ENCODE results near the gene CRYBB3. TPM values are rescaled to one million over a fixed set of nuclear protein-coding genes. Genes with fewer than 3 reads are reported as not detected.

CRYBB3 gene
- total RNA-seq, 2 donors from 2014 or later = 1.8 TPM; not detected in 1

DNA sequence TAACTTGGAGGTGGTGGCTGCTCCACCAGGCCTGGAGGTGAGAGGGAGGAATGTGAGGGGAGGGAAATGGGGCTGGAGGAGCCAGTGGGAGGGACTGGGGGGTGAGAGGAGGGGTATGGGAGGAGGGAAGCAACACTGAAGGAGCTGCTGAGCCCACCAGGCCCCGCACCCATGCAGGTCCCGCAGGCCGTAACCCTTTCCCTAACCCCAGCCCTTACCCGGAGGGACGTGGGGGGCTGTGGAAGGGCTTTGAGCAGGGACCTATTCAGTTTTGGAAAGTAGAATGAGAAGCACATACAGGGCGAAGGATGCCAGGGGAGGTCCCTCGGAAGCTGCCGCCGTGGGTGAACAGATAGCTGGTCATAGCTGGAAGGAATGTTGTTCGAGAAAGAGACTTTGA lies 33.9 kb upstream of the CRYBB3 start:
- ATAC-seq (ENCODE audit: insufficient number of reproducible peaks, low FRiP score, low read depth) = no peak

DNA sequence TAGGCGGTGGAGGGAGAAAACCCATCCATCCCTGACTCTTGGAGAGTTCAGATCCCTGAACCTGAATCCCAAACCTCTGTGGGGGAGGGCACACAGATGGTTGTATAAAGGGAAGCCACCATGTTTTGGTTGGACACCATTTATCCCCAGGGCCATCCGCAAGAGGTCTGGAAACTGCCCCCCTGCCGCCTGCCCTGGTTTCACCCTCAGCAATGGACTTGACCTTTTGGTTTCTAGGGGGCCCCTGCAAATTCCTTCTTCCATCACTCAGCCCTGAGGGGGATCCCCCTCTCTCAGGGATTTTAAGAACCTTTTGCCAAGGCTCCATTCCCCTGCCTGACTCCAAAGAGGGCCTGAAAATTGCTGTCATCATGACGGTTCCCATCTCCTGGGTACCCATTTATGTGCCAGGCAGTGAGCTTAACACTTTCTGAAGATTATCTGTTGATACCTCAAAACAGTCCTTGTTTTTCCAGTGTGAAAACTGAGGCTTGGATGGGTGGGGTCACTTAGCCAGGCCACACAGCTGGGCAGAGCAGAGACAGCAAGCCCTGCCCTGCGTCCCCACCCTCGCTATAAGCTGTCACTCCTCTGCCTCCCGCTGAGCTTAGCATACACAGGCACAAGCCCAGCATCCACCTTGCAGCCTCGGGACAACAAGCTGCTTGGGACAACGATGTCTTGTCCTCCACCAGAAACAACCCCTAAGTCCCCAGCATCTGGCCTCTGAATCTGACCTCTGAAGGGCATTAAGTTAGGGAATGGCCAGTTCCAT lies 33.2 kb upstream of the CRYBB3 start:
- ATAC-seq (ENCODE audit: insufficient number of reproducible peaks, low FRiP score, low read depth) (no peak), DNase-seq (ENCODE audit: low spot score) (no peak)
- Histone ChIP-seq H3K4me3 (no peak overlapping the region), H3K4me1 (ENCODE audit: control insufficient read depth in 1 of 2, low read depth in 2 of 2) (peaks cover 12 to 28% of the 10 kb centered on the region in 2 donors), H3K36me3 (peaks cover 4% of the 10 kb centered on the region), H3K27ac (no peak overlapping the region), H3K9me3 (no peaks in the 10 kb centered on the region), H3K27me3 (replicated peaks; ENCODE audit: insufficient read depth) (no peaks in the 10 kb centered on the region)
- TF ChIP-seq, protein P1, sequence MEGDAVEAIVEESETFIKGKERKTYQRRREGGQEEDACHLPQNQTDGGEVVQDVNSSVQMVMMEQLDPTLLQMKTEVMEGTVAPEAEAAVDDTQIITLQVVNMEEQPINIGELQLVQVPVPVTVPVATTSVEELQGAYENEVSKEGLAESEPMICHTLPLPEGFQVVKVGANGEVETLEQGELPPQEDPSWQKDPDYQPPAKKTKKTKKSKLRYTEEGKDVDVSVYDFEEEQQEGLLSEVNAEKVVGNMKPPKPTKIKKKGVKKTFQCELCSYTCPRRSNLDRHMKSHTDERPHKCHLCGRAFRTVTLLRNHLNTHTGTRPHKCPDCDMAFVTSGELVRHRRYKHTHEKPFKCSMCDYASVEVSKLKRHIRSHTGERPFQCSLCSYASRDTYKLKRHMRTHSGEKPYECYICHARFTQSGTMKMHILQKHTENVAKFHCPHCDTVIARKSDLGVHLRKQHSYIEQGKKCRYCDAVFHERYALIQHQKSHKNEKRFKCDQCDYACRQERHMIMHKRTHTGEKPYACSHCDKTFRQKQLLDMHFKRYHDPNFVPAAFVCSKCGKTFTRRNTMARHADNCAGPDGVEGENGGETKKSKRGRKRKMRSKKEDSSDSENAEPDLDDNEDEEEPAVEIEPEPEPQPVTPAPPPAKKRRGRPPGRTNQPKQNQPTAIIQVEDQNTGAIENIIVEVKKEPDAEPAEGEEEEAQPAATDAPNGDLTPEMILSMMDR (IDR thresholded peaks at IDR 0.05) = no peak

More for the DNA sequence above, 33.9 kb upstream of the CRYBB3 start:
- Histone ChIP-seq H3K36me3 (peaks cover 3% of the 10 kb centered on the region), H3K9me3 (no peaks in the 10 kb centered on the region), H3K4me1 (ENCODE audit: control insufficient read depth in 1 of 2, low read depth in 2 of 2) (peaks cover 12 to 28% of the 10 kb centered on the region in 2 donors), H3K27ac (no peak overlapping the region), H3K4me3 (no peak overlapping the region), H3K27me3 (replicated peaks; ENCODE audit: insufficient read depth) (no peaks in the 10 kb centered on the region)
- DNase-seq (ENCODE audit: low spot score) = no peak
- TF ChIP-seq, protein P1 (IDR thresholded peaks at IDR 0.05) = no peak

DNA sequence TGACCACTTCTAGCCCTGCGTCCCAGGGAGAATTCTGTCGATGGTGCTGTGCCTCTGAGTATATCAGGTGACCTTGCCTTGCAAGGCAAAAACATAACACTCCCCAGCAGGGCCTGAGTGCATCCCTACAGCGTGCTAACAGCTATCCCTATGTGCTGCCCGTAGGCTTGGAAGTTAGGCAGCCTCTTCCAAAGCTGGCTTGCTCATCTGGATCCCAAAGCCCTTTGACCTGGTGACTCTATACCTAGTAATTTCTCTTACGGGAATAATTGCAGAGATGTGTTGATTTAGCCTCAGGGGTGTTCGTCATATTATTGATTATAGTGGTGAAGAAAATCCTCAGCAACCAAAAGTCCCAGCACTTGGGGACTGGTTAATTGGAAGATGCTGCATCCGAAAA lies 32.6 kb upstream of the CRYBB3 start:
- Histone ChIP-seq H3K9me3 (no peaks in the 10 kb centered on the region), H3K4me3 (no peak overlapping the region), H3K27me3 (replicated peaks; ENCODE audit: insufficient read depth) (no peaks in the 10 kb centered on the region), H3K4me1 (ENCODE audit: control insufficient read depth in 1 of 2, low read depth in 2 of 2) (peaks cover 12 to 28% of the 10 kb centered on the region in 2 donors), H3K27ac (no peak overlapping the region), H3K36me3 (peaks cover 4% of the 10 kb centered on the region)
- DNase-seq (ENCODE audit: low spot score) (no peak), ATAC-seq (ENCODE audit: insufficient number of reproducible peaks, low FRiP score, low read depth) (no peak)
- TF ChIP-seq, protein P1 (IDR thresholded peaks at IDR 0.05) = no peak

DNA sequence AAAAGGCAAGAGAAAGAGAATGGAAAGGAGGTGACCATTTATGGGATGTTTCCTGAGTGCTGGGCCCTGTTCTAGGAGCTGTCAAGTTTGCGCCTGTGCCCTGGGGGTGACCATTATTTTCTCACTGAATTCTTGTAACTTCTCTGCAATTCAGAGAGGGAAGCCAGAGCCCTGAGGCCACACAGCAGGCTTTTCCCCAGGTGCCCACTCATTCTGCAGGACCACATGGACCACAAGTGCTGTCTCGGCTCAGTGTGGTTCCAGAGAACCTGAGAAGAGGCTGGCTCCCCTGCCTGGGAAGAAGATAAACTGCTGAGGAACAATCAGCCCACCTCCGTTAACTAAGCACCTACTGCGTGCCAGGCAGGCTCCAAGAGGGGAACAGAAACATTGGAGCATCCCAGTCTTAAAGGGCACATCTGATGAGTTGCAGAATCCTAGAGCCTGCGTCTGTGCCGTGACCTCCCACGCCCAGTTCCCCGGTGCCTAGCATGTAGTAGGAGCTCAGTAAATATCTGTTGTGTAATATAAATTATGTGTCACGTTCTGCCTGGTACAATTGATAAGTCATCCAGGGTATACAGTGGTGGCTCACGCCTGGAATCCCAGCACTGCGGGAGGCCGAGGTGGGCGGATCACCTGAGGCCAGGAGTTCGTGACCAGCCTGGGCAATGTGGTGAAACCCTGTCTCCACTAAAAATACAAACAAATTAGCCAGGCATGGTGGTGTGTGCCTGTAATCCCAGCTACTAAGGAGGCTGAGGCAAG lies 31.6 kb upstream of the CRYBB3 start:
- ATAC-seq (ENCODE audit: insufficient number of reproducible peaks, low FRiP score, low read depth) (no peak), DNase-seq (ENCODE audit: low spot score) (no peak)
- Histone ChIP-seq H3K4me1 (ENCODE audit: control insufficient read depth in 1 of 2, low read depth in 2 of 2) (peaks cover 12 to 28% of the 10 kb centered on the region in 2 donors), H3K9me3 (no peaks in the 10 kb centered on the region), H3K36me3 (peaks cover 7% of the 10 kb centered on the region), H3K4me3 (no peak overlapping the region), H3K27me3 (replicated peaks; ENCODE audit: insufficient read depth) (no peaks in the 10 kb centered on the region), H3K27ac (no peak overlapping the region)
- TF ChIP-seq, protein P1 (IDR thresholded peaks at IDR 0.05) = no peak

Measured in thoracic aorta (tissue), 2 donors.